Large intestine (tissue), 12 donors: Measurements from ENCODE around the gene COL2A1. TPM values are rescaled to one million over a fixed set of nuclear protein-coding genes. Genes with fewer than 3 reads are reported as not detected.

ENCODE experiments used
- DNase-seq, 2 donors: peaks; one replicate each; pipeline versions ENCODE4 v3.0.0 to v3.0.0-alpha.2; 2013
- H3K27ac ChIP-seq: one replicate; pipeline ENCODE4 v1.5.1; 2013; ENCODE audit warnings: low read length
- H3K27me3 ChIP-seq: 2 replicates; pipeline ENCODE4 v1.6.1; 2013; ENCODE audit warnings: low read length; ENCODE audit not compliant: control insufficient read depth, insufficient read depth
- H3K36me3 ChIP-seq: 2 replicates; pipeline ENCODE4 v1.6.1; 2013; ENCODE audit warnings: low read length; ENCODE audit not compliant: control insufficient read depth, insufficient read depth
- H3K4me1 ChIP-seq: one replicate; pipeline ENCODE4 v1.6.1; 2013; ENCODE audit warnings: low read length; ENCODE audit not compliant: control insufficient read depth, insufficient read depth
- H3K4me3 ChIP-seq: one replicate; pipeline ENCODE4 v1.5.1; 2013; ENCODE audit warnings: low read length
- H3K9me3 ChIP-seq: one replicate; pipeline ENCODE4 v1.6.1; 2013; ENCODE audit warnings: mild to moderate bottlenecking, low read depth, low read length, moderate library complexity; ENCODE audit not compliant: control insufficient read depth
- WGBS: methylation state at CpG from one replicate; pipeline ENCODE4 v1.1.5; 2013; ENCODE audit warnings: low lambda C conversion rate; ENCODE audit not compliant: insufficient coverage; 5-methylcytosine and 5-hydroxymethylcytosine counted together
- long read RNA-seq, 11 donors: transcript quantifications; one replicate each; lab custom pipeline, GENCODE V29; 2026
- polyA plus RNA-seq: library from polyadenylated mRNA; unstranded; fragments of 120-200 nt; gene quantifications from one replicate; pipeline ENCODE4 v1.2.1, GENCODE V29; 2013

Gene COL2A1
- 9.0 TPM for polyA plus RNA-seq
- long read RNA-seq, donor 1, full-length matches to known transcripts, result 1 of 1 reads
- long read RNA-seq, donor 1, partial matches to known transcripts, result 0 of 1 reads
- long read RNA-seq, donor 1, other reads (novel, unspliced or antisense), result 0 of 1 reads
- long read RNA-seq, donor 2, partial matches to known transcripts, result 0 of 2 reads
- long read RNA-seq, donor 2, other reads (novel, unspliced or antisense), result 0 of 2 reads
- long read RNA-seq, donor 3, result 0 reads
- long read RNA-seq, donor 4, result 0 reads
- long read RNA-seq, donor 5, full-length matches to known transcripts, result 3 of 3 reads
- long read RNA-seq, donor 5, partial matches to known transcripts, result 0 of 3 reads
- long read RNA-seq, donor 5, other reads (novel, unspliced or antisense), result 0 of 3 reads
- long read RNA-seq, donor 6, result 0 reads
- long read RNA-seq, donor 7, full-length matches to known transcripts, result 3 of 3 reads
- long read RNA-seq, donor 7, partial matches to known transcripts, result 0 of 3 reads
- long read RNA-seq, donor 7, other reads (novel, unspliced or antisense), result 0 of 3 reads
- long read RNA-seq, donor 8, partial matches to known transcripts, result 0 of 2 reads
- long read RNA-seq, donor 8, other reads (novel, unspliced or antisense), result 0 of 2 reads
- long read RNA-seq, donor 9, full-length matches to known transcripts, result 2 of 2 reads
- long read RNA-seq, donor 9, partial matches to known transcripts, result 0 of 2 reads
- long read RNA-seq, donor 9, other reads (novel, unspliced or antisense), result 0 of 2 reads
- long read RNA-seq, donor 10, result 0 reads
- long read RNA-seq, donor 11, result 0 reads

- Histone ChIP-seq H3K4me1 (peaks cover 35% of the 10 kb centered on the region), H3K9me3 (peaks cover 7% of the 10 kb centered on the region), H3K27ac (no peak within 1 kb of the TSS), H3K4me3 (peak within 1 kb of the TSS; percentile 35), H3K36me3 (no peaks in the 10 kb centered on the region), H3K27me3 (peaks cover 63% of the 10 kb centered on the region)
- DNase-seq, result peak in 1 of 2 donors; percentile 65
- no CpG with 5 or more reads among the region's 83 CpGs for WGBS
Measured at GRCh38 chr12:48004053-48004941, at the start of gene COL2A1. Gene COL2A1, minus strand, starts transcription at chr12:48004476. Its CDS starts 155 bp downstream, at chr12:48004321.

GRCh38 chr12:48053883-48054282 lies 49.6 kb upstream of the COL2A1 start:
- no peak overlapping the region for H3K27ac ChIP-seq
- no peaks in the 10 kb centered on the region for H3K4me1 ChIP-seq
- peaks cover 16% of the 10 kb centered on the region for H3K36me3 ChIP-seq
- no peaks in the 10 kb centered on the region for H3K27me3 ChIP-seq
- 100% methylated on average over 1 of the region's 4 CpGs for WGBS
- no peak overlapping the region for H3K4me3 ChIP-seq
- H3K9me3 ChIP-seq, result peaks cover 2% of the 10 kb centered on the region
- no peak for DNase-seq

- DNase-seq, result no peak
- no peak overlapping the region for H3K4me3 ChIP-seq
- H3K36me3 ChIP-seq, result peaks cover 12% of the 10 kb centered on the region
- no peaks in the 10 kb centered on the region for H3K4me1 ChIP-seq
- H3K27ac ChIP-seq, result no peak overlapping the region
- no peaks in the 10 kb centered on the region for H3K9me3 ChIP-seq
- WGBS, result 100% methylated on average over 1 of the region's 3 CpGs
- no peaks in the 10 kb centered on the region for H3K27me3 ChIP-seq
Measured at GRCh38 chr12:48053122-48053521, 48.8 kb upstream of the COL2A1 start.

- DNase-seq, result no peak
- no peaks in the 10 kb centered on the region for H3K9me3 ChIP-seq
- no CpG with 5 or more reads among the region's 2 CpGs for WGBS
Measured at GRCh38 chr12:48051681-48052080, 47.4 kb upstream of the COL2A1 start.

GRCh38 chr12:48050174-48050573 lies 45.9 kb upstream of the COL2A1 start:
- no CpG with 5 or more reads among the region's 6 CpGs for WGBS
- DNase-seq, result no peak
- H3K27me3 ChIP-seq, result no peaks in the 10 kb centered on the region
- H3K27ac ChIP-seq, result no peak overlapping the region
- peaks cover 30% of the 10 kb centered on the region for H3K36me3 ChIP-seq
- peaks cover 5% of the 10 kb centered on the region for H3K4me1 ChIP-seq
- no peaks in the 10 kb centered on the region for H3K9me3 ChIP-seq
- H3K4me3 ChIP-seq, result no peak overlapping the region

More at GRCh38 chr12:48051681-48052080, 47.4 kb upstream of the COL2A1 start:
- H3K4me1 ChIP-seq, result no peaks in the 10 kb centered on the region
- H3K36me3 ChIP-seq, result peaks cover 23% of the 10 kb centered on the region
- no peaks in the 10 kb centered on the region for H3K27me3 ChIP-seq
- H3K27ac ChIP-seq, result no peak overlapping the region
- H3K4me3 ChIP-seq, result no peak overlapping the region

- H3K9me3 ChIP-seq, result no peaks in the 10 kb centered on the region
- DNase-seq, result peak in 1 of 2 donors; percentile 50
Measured at GRCh38 chr12:48045965-48046518, 41.8 kb upstream of the COL2A1 start.

GRCh38 chr12:48045061-48045846 lies 41.0 kb upstream of the COL2A1 start:
- no peak overlapping the region for H3K4me3 ChIP-seq
- H3K27ac ChIP-seq, result no peak overlapping the region
- no peak for DNase-seq
- H3K36me3 ChIP-seq, result peaks cover 36% of the 10 kb centered on the region
- WGBS, result 100% methylated on average over 1 of the region's 6 CpGs
- H3K4me1 ChIP-seq, result peaks cover 16% of the 10 kb centered on the region
- H3K27me3 ChIP-seq, result no peaks in the 10 kb centered on the region
- H3K9me3 ChIP-seq, result no peaks in the 10 kb centered on the region

More at GRCh38 chr12:48045965-48046518, 41.8 kb upstream of the COL2A1 start:
- H3K4me1 ChIP-seq, result peaks cover 8% of the 10 kb centered on the region
- H3K4me3 ChIP-seq, result no peak overlapping the region
- H3K36me3 ChIP-seq, result peaks cover 40% of the 10 kb centered on the region
- H3K27ac ChIP-seq, result no peak overlapping the region
- no peaks in the 10 kb centered on the region for H3K27me3 ChIP-seq
- WGBS, result no CpG with 5 or more reads among the region's 2 CpGs

- no CpG with 5 or more reads among the region's 7 CpGs for WGBS
- Histone ChIP-seq H3K27ac (no peak overlapping the region), H3K36me3 (peaks cover 33% of the 10 kb centered on the region), H3K27me3 (no peaks in the 10 kb centered on the region), H3K4me1 (peaks cover 21% of the 10 kb centered on the region), H3K4me3 (no peak overlapping the region), H3K9me3 (no peaks in the 10 kb centered on the region)
- no peak for DNase-seq
Measured at GRCh38 chr12:48044396-48044795, 40.1 kb upstream of the COL2A1 start.

GRCh38 chr12:48043771-48044170 lies 39.5 kb upstream of the COL2A1 start:
- Histone ChIP-seq H3K36me3 (peaks cover 33% of the 10 kb centered on the region), H3K4me3 (no peak overlapping the region), H3K27me3 (no peaks in the 10 kb centered on the region), H3K4me1 (peaks cover 26% of the 10 kb centered on the region), H3K9me3 (no peaks in the 10 kb centered on the region), H3K27ac (no peak overlapping the region)
- WGBS, result 100% methylated on average over 3 of the region's 4 CpGs
- no peak for DNase-seq
